Activated T-cell treated with anti-CD3 and anti-CD28 coated beads, Interleukin-2, amount 50 U/mL, for 72 hours (primary cell): ENCODE data around the gene CDH4. TPM values are rescaled to one million over a fixed set of nuclear protein-coding genes. Genes with fewer than 3 reads are reported as not detected.
A peak's percentile ranks its signal among the peaks of the same experiment; 100 is the strongest.
"Not testable (repeated sequence)": the region's sequence is repeated elsewhere in the genome, so short reads cannot be mapped to it uniquely, and the experiment has no call there.

ENCODE experiments used
- ATAC-seq, 2 donors: fragments of 150-1000 bp; cut with Tn5 transposase; replicated peaks in 1 of 2; 2 replicates each; pipeline ENCODE4 v1.10.0; 2021; ENCODE audit warnings: moderate library complexity in 2 of 2, mild to moderate bottlenecking in 1 of 2
- DNase-seq, 2 donors: peaks; one replicate each; pipeline ENCODE4 v3.0.0; 2021 to 2022; ENCODE audit warnings: mixed read lengths in 1 of 2
- H3K27ac Mint-ChIP-seq: one replicate; pipeline ENCODE4 v1.8.0; 2022; ENCODE audit warnings: mild to moderate bottlenecking, moderate library complexity, mixed read lengths
- H3K27me3 Mint-ChIP-seq: one replicate; pipeline ENCODE4 v1.8.0; 2022; ENCODE audit warnings: low read depth, mixed read lengths
- H3K36me3 Mint-ChIP-seq, 2 donors: one replicate each; pipeline ENCODE4 v1.8.0; 2022; ENCODE audit warnings: mixed read lengths in 2 of 2, mild to moderate bottlenecking in 1 of 2; ENCODE audit not compliant: insufficient read depth in 2 of 2
- H3K4me1 Mint-ChIP-seq: one replicate; pipeline ENCODE4 v1.8.0; 2022; ENCODE audit warnings: low read depth, mixed read lengths
- H3K4me3 Mint-ChIP-seq, 2 donors: one replicate each; pipeline ENCODE4 v1.8.0; 2022; ENCODE audit warnings: mild to moderate bottlenecking in 2 of 2, mixed read lengths in 2 of 2, moderate library complexity in 2 of 2
- H3K9me3 Mint-ChIP-seq, 2 donors: one replicate each; pipeline ENCODE4 v1.8.0; 2022; ENCODE audit warnings: mixed read lengths in 2 of 2
- total RNA-seq, 2 donors: library from RNA; stranded (reverse); gene quantifications; one replicate each; pipeline ENCODE4 v1.2.3, GENCODE V29; 2022

Gene CDH4
- total RNA-seq, 2 donors from 2014 or later, result 0.17 to 0.35 TPM

DNA sequence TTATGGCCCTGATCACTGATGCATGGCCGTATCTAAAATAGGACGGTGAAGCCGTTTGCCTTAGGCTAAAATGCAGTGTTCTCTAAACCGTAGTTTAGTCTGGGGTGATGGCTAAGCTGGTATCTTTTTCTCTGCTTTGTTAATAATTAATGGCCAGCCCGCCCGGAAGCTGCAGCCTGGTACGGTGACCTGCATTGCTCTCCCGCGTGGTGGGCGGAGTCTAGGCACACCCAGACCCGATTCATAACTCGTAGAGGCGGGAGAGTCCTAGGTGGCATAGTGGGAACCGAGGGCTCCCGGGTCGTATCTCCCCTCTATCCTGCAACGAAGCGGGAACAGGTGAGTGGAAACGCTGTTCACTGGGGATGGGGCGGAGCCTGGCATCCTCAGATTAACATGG lies 5.5 kb downstream of the CDH4 start:
- Mint-ChIP-seq H3K4me1 (no peaks in the 10 kb centered on the region), H3K27me3 (peaks cover 31% of the 10 kb centered on the region), H3K27ac (no peak overlapping the region), H3K9me3 (no peaks in the 10 kb centered on the region), H3K4me3 (no peak overlapping the region), H3K36me3 (no peaks in the 10 kb centered on the region)
- no peak for ATAC-seq
- no peak for DNase-seq

DNA sequence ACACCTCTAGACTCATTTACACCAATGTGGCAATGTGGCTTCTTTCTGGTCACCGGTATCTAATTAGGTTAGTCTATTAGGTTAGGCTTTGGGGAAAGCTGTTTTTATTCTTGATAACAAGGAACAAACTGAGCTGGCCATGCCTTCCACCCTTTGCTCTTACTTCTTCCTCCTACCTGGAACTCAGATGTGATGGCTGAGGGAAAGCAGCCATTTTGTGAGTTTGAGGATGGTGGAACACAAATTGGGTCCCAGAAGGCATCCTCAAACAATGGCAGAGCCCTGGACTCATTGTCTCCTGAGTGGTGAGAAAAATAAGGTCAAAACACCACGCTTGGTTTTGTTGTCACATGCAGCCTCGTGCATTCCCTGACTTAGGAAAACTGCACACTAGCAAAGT lies 7.7 kb downstream of the CDH4 start:
- Mint-ChIP-seq H3K27me3 (peaks cover 22% of the 10 kb centered on the region), H3K4me3 (no peak overlapping the region), H3K36me3 (no peaks in the 10 kb centered on the region), H3K4me1 (no peaks in the 10 kb centered on the region), H3K9me3 (no peaks in the 10 kb centered on the region), H3K27ac (no peak overlapping the region)
- DNase-seq, result no peak
- ATAC-seq, result no peak

GRCh38 chr20:61260905-61261304 lies 8.8 kb downstream of the CDH4 start:
- ATAC-seq (no peak), DNase-seq (no peak)
- Mint-ChIP-seq H3K27me3 (peaks cover 11% of the 10 kb centered on the region), H3K4me3 (no peak overlapping the region), H3K4me1 (no peaks in the 10 kb centered on the region), H3K27ac (no peak overlapping the region), H3K36me3 (no peaks in the 10 kb centered on the region), H3K9me3 (no peaks in the 10 kb centered on the region)

DNA sequence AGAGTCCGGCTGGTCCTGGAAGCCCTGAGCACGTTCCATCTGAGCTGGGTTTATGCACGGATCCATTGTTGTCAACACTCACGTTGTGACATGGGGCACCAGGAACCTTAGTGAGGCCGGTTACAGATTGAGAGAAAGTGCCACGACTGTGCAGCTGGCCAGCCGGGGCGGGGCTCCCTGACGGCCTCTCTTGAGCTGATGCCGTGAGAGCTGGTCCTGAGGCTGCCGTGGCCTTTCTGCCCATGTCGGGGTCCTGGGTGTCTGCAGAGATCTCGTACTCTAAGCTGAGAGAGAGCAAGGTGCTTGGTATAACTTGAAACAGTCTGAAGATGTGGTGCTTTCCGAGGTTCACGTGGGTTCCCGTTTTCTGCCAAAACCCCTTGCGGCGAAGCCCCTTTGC lies 10.0 kb downstream of the CDH4 start:
- no peak for DNase-seq
- H3K36me3 Mint-ChIP-seq, result no peaks in the 10 kb centered on the region
- no peak for ATAC-seq
- H3K27me3 Mint-ChIP-seq, result peaks cover 2% of the 10 kb centered on the region
- H3K4me3 Mint-ChIP-seq, result no peak overlapping the region
- no peaks in the 10 kb centered on the region for H3K4me1 Mint-ChIP-seq
- H3K9me3 Mint-ChIP-seq, result no peaks in the 10 kb centered on the region
- H3K27ac Mint-ChIP-seq, result no peak overlapping the region

DNA sequence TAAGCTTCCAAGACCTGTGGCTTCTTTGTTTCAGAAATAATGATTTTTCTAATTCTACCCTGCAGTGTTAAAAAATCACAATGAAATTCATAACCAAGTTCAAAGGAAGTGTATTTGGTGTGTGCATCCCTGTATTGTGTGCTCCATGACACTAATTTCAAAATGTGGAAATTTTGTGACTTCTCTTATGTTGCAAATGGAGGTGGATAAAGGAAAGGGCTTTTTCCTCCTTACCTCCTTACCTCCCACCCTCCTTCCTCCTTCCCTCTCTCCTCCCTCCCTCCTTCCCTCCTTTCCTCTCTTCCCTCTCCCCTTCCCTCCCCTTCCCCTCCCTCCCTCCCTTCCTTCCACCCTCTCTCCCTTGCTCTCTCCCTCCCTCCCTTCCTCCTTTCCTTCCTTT lies 10.5 kb downstream of the CDH4 start:
- Mint-ChIP-seq H3K4me1 (no peaks in the 10 kb centered on the region), H3K36me3 (no peaks in the 10 kb centered on the region), H3K27ac (no peak overlapping the region), H3K4me3 (no peak overlapping the region), H3K27me3 (no peaks in the 10 kb centered on the region), H3K9me3 (no peaks in the 10 kb centered on the region)
- no peak for DNase-seq
- no peak for ATAC-seq

DNA sequence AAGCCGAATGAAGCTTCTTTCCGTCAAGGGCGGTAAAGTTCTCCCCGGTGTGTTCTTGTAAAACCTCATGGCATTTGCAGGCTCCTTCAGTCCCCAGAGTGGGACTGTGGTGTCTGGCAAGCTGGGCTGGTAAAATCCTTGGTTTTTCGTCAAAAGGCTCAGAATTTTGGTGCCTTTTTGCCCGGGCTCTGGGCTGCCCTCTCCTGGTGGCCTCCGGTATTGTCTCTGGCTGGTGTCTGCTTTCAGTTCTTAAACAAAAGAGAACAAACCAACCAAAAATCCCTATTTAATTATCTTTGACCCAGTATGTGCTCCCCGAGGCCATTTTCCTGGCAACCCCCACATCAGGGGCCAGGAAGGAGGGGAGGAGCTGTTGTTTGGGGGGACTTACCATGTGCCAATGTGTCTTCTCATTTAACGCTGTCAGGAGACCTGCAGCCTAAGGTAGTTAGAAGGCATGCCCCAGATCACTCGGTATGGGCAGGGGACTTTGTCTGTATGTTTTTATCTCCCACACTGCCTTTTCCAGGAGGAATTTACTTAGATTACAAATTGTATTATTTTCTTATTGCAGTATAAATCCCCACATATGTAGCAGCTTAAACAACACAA lies 11.1 kb downstream of the CDH4 start:
- no peaks in the 10 kb centered on the region for H3K36me3 Mint-ChIP-seq
- no peak overlapping the region for H3K4me3 Mint-ChIP-seq
- DNase-seq, result peak; percentile 20 to 44
- no peak for ATAC-seq
- no peak overlapping the region for H3K27ac Mint-ChIP-seq
- H3K4me1 Mint-ChIP-seq, result no peaks in the 10 kb centered on the region
- H3K9me3 Mint-ChIP-seq, result no peaks in the 10 kb centered on the region
- H3K27me3 Mint-ChIP-seq, result no peaks in the 10 kb centered on the region

DNA sequence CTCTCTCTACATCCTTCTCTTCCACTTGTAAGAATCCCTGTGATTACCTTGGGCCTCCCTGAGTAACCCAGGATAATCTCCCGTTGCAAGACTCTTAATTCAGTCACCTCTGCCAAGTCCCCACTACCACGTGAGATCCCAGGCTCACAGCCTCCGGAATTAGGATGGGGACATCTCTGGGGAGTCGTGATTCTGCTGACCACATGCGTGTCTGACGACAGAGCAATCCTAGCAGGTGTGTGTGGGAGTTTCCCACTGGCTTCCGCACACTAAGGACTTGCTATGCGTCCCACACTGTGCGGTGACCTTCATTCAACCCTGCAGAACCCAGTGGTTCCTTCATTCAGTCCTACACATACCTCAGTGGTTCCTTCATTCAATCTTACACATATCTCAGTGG lies 11.9 kb downstream of the CDH4 start:
- Mint-ChIP-seq H3K36me3 (no peaks in the 10 kb centered on the region), H3K27ac (no peak overlapping the region)

GRCh38 chr20:61267241-61267640 lies 15.2 kb downstream of the CDH4 start:
- Mint-ChIP-seq H3K27ac (no peak overlapping the region), H3K4me3 (no peak overlapping the region), H3K36me3 (no peaks in the 10 kb centered on the region), H3K4me1 (no peaks in the 10 kb centered on the region), H3K9me3 (no peaks in the 10 kb centered on the region), H3K27me3 (no peaks in the 10 kb centered on the region)
- no peak for DNase-seq
- ATAC-seq, result no peak

More for the DNA sequence above, 11.9 kb downstream of the CDH4 start:
- DNase-seq (no peak), ATAC-seq (no peak)
- Mint-ChIP-seq H3K4me3 (no peak overlapping the region), H3K4me1 (no peaks in the 10 kb centered on the region), H3K9me3 (no peaks in the 10 kb centered on the region), H3K27me3 (no peaks in the 10 kb centered on the region)

GRCh38 chr20:61268024-61268423 lies 16.0 kb downstream of the CDH4 start:
- H3K27me3 Mint-ChIP-seq, result no peaks in the 10 kb centered on the region
- H3K9me3 Mint-ChIP-seq, result no peaks in the 10 kb centered on the region
- H3K27ac Mint-ChIP-seq, result no peak overlapping the region
- ATAC-seq (no peak), DNase-seq (no peak)
- no peak overlapping the region for H3K4me3 Mint-ChIP-seq
- no peaks in the 10 kb centered on the region for H3K36me3 Mint-ChIP-seq
- H3K4me1 Mint-ChIP-seq, result no peaks in the 10 kb centered on the region

DNA sequence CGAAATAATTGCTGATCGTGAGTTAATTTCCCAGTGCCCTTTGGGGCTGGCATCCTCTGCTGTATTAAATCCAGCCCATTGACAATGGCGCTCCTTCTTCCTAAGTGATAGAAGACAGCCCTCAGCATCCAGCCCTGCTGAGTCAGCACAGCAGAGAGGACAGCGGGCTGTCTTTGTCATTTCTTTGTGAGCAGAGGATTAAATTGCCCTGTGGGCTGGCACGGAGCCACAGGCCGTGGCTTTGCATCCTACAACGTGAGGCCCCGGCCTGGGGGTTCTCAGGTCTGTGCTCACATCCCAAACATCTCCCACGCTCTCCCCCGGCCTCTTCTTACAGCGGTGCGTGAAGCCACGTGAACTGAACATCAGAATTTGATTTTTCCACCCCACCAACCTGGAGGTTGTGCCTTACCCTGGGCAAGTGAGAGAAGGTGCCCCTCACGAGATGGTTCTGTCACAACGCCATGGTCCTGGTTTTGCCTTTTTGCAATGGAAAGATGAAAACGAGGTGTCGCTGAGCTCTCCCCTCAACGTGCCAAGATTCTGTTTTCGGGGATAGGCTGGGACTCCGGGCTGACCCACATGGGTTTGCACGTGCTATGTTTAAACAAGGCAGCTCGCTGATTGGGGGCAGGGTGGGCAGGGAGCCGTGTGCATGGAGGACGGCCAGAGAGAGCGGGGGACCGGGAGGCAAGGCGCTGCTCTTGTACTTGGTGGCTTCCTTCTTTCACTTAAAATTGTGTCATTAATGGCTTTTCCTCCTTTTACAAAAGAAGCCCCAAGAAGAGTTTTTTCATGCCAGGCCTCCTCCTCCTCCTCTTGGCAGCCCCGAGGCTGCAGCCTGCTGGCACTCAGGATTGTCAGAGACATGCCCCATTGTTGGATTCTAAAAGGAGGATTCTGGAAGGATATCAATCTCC lies 19.5 kb downstream of the CDH4 start:
- no peaks in the 10 kb centered on the region for H3K27me3 Mint-ChIP-seq
- no peak for DNase-seq
- no peaks in the 10 kb centered on the region for H3K4me1 Mint-ChIP-seq
- H3K9me3 Mint-ChIP-seq, result peaks cover 0 to 9% of the 10 kb centered on the region in 2 donors
- H3K27ac Mint-ChIP-seq, result no peak overlapping the region
- peaks cover 0 to 7% of the 10 kb centered on the region in 2 donors for H3K36me3 Mint-ChIP-seq
- H3K4me3 Mint-ChIP-seq, result no peak overlapping the region
- no peak for ATAC-seq

DNA sequence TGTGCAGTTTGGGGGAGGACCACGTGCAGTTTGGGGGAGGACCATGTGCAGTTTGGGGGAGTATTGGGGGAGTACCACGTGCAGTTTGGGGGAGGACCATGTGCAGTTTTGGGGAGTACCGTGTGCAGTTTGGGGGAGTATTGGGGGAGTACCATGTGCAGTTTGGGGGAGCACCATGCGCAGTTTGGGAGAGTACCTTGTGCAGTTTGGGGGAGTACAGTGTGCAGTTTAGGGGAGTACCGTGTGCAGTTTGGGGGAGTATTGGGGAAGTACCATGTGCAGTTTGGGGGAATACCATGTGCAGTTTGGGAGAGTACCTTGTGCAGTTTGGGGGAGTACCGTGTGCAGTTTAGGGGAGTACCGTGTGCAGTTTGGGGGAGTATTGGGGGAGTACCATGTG lies 21.0 kb downstream of the CDH4 start:
- H3K4me1 Mint-ChIP-seq, DNase-seq, H3K36me3 Mint-ChIP-seq, H3K27ac Mint-ChIP-seq, ATAC-seq, H3K9me3 Mint-ChIP-seq, H3K27me3 Mint-ChIP-seq, H3K4me3 Mint-ChIP-seq: not testable (repeated sequence)

DNA sequence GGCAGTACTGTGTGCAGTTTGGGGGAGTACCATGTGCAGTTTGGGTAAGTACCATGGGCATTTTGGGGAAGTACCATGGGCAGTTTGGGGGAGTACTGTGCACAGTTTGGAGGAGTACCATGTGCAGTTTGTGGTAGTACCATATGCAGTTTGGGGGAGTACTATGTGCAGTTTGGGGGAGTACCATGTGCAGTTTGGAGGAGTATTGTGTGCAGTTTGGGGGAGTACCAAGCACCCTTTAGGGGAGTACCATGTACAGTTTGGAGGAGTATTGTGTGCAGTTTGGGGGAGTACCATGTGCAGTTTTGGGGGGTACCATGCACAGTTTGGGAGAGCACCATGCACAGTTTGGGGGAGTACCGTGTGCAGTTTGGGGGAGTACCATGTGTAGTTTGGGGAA lies 21.6 kb downstream of the CDH4 start:
- not testable (repeated sequence) for ATAC-seq, H3K27me3 Mint-ChIP-seq, H3K27ac Mint-ChIP-seq, H3K9me3 Mint-ChIP-seq, H3K36me3 Mint-ChIP-seq, H3K4me1 Mint-ChIP-seq, DNase-seq, H3K4me3 Mint-ChIP-seq

DNA sequence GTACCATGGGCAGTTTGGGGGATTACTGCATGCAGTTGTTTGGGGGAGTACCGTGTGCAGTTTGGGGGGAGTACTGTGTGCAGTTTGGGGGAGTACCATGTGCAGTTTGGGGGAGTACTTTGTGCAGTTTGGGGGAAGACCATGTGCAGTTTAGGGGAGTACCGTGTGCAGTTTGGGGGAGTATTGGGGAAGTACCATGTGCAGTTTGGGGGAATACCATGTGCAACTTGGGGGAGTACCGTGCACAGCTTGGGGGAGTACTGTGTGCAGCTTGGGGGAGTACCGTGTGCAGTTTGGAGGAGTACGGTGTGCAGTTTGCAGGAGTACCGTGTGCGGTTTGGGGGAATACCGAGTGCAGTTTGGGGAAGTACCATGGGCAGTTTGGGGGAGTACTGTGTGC lies 22.3 kb downstream of the CDH4 start:
- DNase-seq (no peak), ATAC-seq (no peak)
- Mint-ChIP-seq H3K27ac (no peak overlapping the region), H3K4me3 (no peak overlapping the region), H3K9me3 (peaks cover 0 to 9% of the 10 kb centered on the region in 2 donors), H3K4me1 (no peaks in the 10 kb centered on the region), H3K36me3 (peaks cover 0 to 7% of the 10 kb centered on the region in 2 donors), H3K27me3 (no peaks in the 10 kb centered on the region)
